ENCODE data around the gene CHST8.
"Not testable (repeated sequence)": the region's sequence is repeated elsewhere in the genome, so short reads cannot be mapped to it uniquely, and the experiment has no call there.

The CHST8 gene

GRCh38 chr19:33691736-33692135 lies 70.0 kb downstream of the CHST8 start:
- no peak for DNase-seq

- DNase-seq = no peak
Observed at GRCh38 chr19:33693678-33694077, 71.9 kb downstream of the CHST8 start.

DNA sequence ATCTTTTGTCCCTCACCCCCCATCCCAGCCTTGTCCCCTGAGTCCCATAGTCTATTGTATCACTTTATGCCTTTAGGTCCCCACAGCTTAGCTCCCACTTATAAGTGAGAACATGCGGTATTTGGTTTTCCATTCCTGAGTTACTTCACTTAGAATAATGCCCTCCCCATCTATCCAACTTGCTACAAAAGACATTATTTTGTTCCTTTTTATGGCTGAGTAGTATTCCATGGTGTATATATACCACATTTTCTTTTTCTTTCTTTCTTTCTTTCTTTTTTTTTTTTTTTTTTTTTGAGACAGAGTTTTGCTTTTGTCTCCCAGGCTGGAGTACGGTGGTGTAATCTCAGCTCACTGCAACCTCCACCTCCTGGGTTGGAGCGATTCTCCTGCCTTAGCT lies 73.8 kb downstream of the CHST8 start:
- not testable (repeated sequence) for DNase-seq

DNA sequence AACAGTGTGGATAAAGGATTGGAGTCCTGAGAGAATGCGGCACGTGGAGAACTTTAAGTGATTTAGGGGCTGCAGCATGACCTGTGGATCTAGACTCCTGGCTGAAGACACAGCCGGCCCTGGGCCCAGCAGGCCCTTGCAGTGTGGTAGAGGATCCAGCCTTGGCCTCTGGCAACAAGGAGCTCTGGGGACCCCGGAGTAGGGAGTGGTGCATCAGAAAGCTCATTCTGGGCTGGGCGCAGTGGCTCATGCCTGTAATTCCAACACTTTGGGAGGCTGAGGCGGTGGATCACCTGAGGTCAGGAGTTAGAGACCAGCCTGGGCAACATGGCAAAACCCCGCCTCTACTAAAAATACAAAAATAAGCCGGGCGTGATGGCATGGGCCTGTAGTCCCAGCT lies 76.0 kb downstream of the CHST8 start:
- DNase-seq = no peak

DNA sequence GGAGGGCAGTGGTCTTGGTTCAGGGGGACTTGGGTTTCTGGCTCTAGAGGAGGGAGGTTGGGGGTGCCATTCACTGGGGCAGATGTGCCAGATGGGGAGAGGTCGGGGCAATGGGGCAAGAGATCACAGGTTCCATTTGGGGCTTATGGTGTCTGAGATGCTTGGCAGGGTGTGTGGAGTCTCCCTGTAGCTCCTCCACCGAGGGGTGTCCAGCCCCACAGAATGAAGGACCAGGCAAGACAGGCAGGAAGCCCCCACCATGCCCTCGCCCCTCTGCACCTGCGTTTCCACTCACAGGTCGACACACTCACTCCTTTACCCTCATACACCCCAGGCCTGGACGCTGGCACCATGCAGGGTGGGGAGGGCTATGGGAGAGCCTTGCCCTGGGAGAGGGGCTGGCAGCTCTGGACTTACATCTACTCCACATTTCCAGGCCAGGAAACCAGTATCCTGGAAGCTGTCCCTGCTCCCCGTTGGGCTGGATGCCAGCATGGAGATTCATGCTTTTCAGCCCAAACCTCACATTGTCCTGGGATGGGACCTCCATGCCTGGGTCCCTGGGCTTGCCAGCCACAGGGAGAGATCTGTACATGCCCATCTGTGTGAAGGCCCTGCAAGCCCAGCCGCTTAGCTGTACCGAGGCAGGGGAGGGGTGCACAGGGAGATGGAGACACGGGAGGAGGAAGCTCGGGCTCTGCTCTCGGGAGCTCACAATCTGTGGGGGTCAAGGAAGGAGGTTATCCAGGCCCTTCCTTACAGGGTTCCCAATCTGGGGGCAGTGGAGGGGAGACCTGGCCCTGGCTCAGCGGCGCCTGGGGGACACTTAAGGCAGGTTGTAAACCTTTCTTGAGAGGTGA lies 77.1 kb downstream of the CHST8 start:
- DNase-seq = no peak

DNA sequence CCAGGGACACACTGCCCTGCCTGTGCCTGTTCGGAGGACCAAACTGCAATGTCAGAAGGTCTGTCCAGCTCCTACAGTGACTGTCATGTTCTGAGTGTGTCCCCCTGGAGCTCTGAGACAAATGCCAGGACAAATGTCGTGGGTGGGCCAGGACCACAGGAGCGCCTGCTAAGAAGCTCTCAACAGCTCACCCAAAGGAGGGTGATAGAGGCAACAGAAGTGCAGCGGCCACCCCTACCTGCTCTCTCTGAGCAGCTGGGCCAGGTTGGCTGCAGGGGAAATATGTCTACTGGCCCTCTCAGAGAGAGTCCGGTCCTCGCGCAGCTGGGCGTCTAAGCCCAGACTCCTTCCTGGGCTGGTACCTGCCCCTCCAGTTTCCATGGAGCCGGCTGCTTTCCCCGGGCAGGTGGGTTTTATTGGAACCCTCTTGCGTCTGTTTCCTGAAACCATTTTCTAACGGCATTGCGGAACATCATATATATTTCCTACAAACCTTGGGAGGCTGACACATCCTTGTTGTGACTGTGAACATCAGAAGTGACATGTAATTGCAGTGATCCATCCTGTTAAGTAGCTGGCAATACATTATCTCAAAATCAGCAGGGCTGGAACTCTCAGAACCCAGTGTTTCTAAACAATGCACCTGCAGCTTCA lies 78.1 kb downstream of the CHST8 start:
- no peak for DNase-seq

DNA sequence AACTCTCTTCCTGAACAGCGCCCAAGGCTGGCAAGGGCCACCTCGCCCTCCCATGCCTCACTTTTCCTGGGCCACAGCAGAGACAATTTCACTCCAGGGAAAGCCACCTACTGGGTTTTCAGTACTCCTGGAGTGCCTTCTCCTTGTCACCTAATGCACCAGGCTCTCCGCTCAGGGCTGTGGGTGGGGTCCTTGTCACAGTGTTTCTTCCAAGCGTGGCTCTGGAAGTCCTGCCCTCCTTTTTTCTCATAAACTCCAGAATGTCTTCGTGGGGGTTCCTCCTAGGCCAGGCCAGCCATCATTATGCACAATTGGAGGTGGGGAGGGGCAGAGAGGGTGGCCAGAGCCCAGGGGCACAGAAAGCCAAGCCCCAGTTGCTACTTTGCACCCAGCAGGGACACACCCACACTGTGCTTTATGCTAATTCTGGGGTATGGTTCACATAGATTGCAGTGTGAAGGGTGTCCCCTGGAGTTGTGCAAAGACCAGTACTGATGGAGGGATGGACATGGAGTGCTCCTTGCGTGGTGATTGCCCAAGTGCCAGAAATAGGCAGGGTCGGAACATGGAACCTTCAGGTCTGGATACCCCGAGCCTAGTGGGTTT lies 78.8 kb downstream of the CHST8 start:
- no peak for DNase-seq

DNA sequence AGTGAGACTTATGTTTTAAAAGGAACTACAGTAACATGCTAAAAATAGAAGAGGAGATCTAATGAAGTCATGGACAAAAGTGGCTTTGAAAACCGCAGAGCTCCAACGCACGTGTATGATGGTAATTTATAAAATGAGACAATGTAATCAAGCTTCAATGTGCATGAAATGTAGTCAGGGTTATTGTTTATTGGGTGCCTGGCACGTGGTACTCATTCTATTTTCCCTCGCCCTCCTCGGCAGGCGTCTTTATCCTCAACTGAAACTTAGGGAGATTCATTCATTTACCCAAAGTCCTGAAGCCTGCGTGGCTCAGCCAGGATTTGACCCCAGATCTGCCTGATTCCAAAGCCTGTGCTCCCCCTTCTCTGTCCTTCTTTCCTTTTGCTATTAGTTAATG lies 79.8 kb downstream of the CHST8 start:
- DNase-seq = no peak

GRCh38 chr19:33702606-33703437 lies 81.1 kb downstream of the CHST8 start:
- no peak for DNase-seq

DNA sequence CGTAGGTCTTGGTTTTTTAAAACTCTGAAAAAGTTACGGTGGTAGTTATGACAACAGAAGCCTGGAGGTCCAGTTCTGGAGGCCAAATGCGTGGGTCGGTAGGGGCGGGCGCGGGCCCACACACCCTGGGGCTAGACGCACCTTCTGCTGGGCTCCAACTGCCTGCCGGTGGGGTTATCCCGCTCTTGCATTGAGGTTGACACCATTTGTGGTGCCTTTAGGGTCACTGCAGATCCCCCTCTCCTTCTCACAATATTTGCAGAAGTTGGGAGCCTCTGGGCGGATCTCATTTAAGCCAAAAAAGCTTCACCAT lies 81.6 kb downstream of the CHST8 start:
- DNase-seq = no peak

DNA sequence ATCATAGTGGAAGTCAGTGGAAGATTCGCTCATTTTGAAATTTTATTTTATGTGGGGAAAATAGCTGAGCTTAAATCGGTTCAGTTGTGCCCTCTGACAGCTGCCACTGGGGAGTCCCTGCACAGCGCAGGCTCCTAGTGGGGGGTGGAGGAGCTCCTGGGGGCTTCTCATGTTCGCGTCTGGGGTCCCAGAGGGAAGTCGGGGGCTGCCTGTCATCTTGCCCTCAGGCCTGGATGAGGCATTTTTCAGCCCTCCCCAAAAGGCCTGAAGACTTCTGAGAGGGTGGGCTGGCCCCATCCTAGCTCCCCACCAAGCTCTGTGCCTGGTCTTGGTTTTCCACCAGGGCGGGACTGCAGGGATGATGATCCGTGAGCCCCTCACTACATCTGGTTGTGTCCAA lies 82.1 kb downstream of the CHST8 start:
- no peak for DNase-seq

DNA sequence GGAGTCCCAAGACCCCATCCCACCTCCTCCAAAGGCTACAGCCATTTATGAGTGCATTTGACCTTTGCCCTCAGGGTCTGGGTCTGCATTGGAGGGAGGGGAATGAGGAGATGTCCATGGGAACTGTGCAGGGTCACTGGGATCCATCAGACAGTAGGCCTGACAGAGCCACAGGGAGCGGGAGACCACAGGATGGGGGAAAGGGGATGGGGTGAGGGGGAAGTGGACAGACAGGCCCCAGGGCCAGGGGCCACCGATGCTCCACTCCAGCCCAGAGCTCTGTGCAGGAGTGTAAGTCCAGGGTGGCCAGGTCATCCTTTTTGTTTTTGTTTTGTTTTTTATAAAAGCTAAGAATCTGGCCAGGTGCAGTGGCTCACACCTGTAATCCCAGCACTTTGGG lies 82.5 kb downstream of the CHST8 start:
- DNase-seq = no peak

DNA sequence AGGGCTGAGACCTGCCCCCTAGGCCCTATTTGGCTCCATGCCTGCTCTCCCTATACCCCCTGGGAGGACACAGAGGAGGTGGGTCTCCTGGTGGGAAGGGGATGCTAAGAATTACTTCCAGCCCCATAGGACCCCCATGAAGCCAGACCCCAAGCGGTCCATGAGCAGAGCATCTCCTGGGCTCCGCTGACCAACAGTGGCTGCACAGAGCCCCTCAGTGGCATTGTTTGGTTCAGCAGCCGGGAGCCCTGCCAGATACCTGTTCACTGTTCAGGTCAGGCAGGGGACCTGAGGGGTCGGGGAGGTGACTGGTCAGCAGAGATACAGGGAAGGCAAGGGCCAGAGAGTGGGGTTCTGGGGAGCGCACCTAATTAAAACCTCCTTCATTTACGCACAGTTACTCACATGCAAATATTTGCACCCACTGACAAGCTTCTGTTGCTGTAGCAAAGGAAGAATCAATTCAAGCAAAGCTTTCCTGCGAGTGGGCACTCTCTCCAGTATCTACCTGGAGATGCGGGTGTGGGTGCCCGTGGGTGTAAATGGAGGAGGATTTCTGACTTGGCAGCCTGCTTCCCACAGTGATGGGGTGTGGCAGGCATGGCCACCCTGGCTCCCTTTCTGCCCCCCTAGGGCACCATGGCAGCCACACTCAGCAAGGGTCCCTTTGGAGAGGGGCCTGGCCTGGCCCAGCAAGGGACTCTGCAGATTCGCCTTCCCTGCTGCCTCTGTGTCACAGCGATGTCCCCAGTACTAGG lies 83.5 kb downstream of the CHST8 start:
- DNase-seq = no peak

- DNase-seq = no peak
Observed at GRCh38 chr19:33705860-33706259, 84.1 kb downstream of the CHST8 start.

DNA sequence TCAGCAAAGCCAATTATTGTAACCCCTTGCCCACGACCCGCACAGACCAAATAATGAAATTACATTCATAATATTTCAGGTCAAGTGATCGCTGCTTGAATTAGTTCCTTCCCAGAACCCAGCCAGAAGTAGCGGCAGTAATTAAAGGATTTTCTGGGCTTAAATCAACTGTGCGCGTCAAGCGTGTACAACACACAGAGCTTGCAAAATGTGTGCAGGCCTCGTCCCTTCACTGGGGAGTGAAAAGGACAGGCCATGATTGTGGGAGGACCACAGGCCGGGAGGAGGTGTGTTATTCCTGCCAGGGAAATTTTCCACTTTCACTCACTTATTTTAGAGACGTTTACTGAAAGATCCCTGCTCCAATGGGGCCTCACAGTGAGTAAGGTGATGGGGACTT lies 84.9 kb downstream of the CHST8 start:
- DNase-seq = no peak

- DNase-seq = no peak
Observed at GRCh38 chr19:33712268-33712667, 90.5 kb downstream of the CHST8 start.

- DNase-seq = no peak
Observed at GRCh38 chr19:33713194-33713593, 91.4 kb downstream of the CHST8 start.

DNA sequence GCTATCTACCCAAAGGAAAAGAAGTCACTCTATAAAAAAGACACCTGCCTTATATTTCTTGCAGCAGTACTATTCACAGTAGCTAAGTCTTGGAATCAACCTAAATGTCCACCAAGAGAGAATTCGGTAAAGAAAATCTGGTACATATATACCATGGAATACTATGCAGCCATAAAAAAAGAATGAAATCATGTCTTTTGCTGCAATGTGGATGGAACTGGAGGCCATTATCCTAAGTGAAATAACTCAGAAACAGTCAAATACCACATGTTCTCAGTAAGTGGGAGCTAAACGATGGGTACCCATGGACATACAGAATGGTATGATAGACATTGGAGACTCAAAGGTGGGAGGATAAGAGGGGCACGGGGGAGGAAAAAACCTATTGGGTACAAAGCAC lies 92.4 kb downstream of the CHST8 start:
- no peak for DNase-seq

DNA sequence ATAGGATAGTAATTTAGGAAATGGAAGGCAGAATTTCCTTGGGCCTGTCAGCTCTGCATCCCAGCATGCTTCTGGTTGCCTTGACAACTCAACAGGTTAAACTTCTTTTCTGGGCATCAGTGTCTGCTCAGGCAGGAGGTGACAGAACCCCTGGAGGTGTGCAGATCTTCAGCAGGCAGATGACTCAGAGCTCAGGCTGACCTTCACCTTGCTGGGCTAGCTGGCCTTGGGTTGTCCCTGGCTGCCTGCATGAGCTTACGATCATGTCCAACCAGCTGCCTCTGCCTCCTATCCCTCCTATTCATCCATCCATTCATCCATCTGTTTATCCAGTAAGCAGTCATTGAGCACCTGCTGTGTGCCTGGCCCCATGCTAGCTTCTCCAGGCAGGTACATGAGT lies 93.7 kb downstream of the CHST8 start:
- DNase-seq = no peak

- DNase-seq = no peak
Observed at GRCh38 chr19:33717878-33718277, 96.1 kb downstream of the CHST8 start.

GRCh38 chr19:33718651-33719254 lies 97.0 kb downstream of the CHST8 start:
- DNase-seq = no peak
